GM12892 (cell line): Measurements from ENCODE around the gene POU2F2.

Experiments used
- POLR2A ChIP-seq: IDR thresholded peaks from 2 replicates; pipeline ENCODE4 v1.6.1; 2011; ENCODE audit warnings: low read depth, low read length, control low read depth
- POLR2AphosphoS5 ChIP-seq: IDR thresholded peaks from 2 replicates; pipeline ENCODE4 v1.6.1; 2011; ENCODE audit warnings: low read depth, low read length, control low read depth

DNA sequence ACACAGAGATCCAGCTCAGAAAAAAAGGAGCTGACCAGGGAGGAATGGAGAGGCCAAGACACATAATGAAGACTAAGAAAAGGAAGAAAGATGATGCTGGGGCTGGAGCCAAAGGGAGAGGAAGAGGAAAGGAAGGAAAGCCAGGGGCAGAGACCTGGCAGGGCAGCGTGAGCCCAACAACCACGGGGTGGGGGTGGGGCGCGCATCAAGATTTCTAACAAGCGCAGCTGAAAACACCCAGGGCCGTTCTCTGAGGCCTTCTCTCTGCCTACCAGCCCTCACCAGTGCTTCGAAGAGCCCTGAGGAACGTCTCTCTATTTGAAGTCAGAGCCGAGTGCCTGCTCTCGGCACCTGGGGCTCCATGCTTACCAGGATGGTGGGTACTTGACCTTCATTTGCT, 23.6 kb upstream of the POU2F2 start:
- TF ChIP-seq POLR2AphosphoS5, result no peak
- no peak for TF ChIP-seq POLR2A
